Upper lobe of right lung (tissue), 1 donor: Measurements from ENCODE around the gene MYO16. TPM values are rescaled to one million over a fixed set of nuclear protein-coding genes. Genes with fewer than 3 reads are reported as not detected.

Experiments
- ATAC-seq: fragments of 200-7000 bp; cut with Tn5 transposase; one replicate; pipeline ENCODE4 v1.9.1; 2020; ENCODE audit warnings: mild to moderate bottlenecking, moderate library complexity
- DNase-seq: peaks from one replicate; pipeline ENCODE4 v3.0.0-alpha.2; 2020
- H3K27ac ChIP-seq: fragments of 200-600 bp; one replicate; pipeline ENCODE4 v1.8.0; 2022
- H3K27me3 ChIP-seq: fragments of 200-600 bp; one replicate; pipeline ENCODE4 v1.8.0; 2022; ENCODE audit warnings: mild to moderate bottlenecking
- H3K36me3 ChIP-seq: fragments of 200-600 bp; one replicate; pipeline ENCODE4 v1.8.0; 2022
- H3K4me1 ChIP-seq: fragments of 200-600 bp; one replicate; pipeline ENCODE4 v1.8.0; 2022
- H3K4me3 ChIP-seq: fragments of 200-600 bp; one replicate; pipeline ENCODE4 v1.8.0; 2022; ENCODE audit warnings: mild to moderate bottlenecking
- H3K9me3 ChIP-seq: fragments of 200-600 bp; one replicate; pipeline ENCODE4 v1.8.0; 2022
- CTCF ChIP-seq: fragments of 200-600 bp; IDR thresholded peaks from one replicate; pipeline ENCODE4 v1.8.0; 2022; ENCODE audit warnings: antibody characterized with exemption
- intact Hi-C: fragments of 100-400 bp; cut with DNase I; formaldehyde crosslinking; loops from one replicate; pipeline ENCODE4 v1.11.0; 2022
- total RNA-seq: library from RNA; stranded (reverse); fragmentation: NEBNext Ultra II Directional; extraction: Animal tissue kit (Norgen Biotek cat#: 25700); gene quantifications from one replicate; pipeline ENCODE4 v1.2.1, GENCODE V29; 2021
- donor health status: DM: no; HTN: yes; CAD: no; lungs with severe emphysema.

The MYO16 gene
- total RNA-seq, 1 donor from 2014 or later = 0.46 TPM

- no peak overlapping the region for H3K27ac ChIP-seq
- H3K4me1 ChIP-seq = no peaks in the 10 kb centered on the region
- no peak overlapping the region for H3K4me3 ChIP-seq
- intact Hi-C loops = no loop called here
- no peak for DNase-seq
- ATAC-seq = no peak
- no peaks in the 10 kb centered on the region for H3K36me3 ChIP-seq
- no peaks in the 10 kb centered on the region for H3K27me3 ChIP-seq
- no peaks in the 10 kb centered on the region for H3K9me3 ChIP-seq
- no peak for TF ChIP-seq CTCF
These were observed 11.2 kb upstream of the MYO16 start for GRCh38 chr13:108618233-108618632.

DNA sequence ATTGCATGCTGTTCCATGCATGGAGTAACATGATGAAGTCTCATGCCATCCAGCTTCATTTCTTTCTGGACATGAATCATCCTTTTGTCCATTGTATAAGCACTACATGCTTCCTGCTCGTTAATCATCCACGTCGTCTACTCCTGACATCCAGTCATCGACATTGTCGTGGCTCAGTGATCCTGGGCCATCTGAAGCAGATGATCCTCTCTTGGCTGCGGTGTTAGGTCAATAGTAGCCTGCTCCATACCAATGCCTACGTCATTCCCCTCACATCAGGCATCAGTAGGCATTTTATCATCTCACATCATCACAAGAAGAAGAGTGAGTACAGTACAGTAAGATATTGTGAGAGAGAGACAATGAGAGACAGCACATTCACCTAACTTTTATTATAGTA, 7.9 kb upstream of the MYO16 start:
- no peak for TF ChIP-seq CTCF
- Histone ChIP-seq H3K27me3 (no peaks in the 10 kb centered on the region), H3K9me3 (no peaks in the 10 kb centered on the region), H3K27ac (no peak overlapping the region), H3K4me3 (no peak overlapping the region), H3K36me3 (no peaks in the 10 kb centered on the region), H3K4me1 (no peaks in the 10 kb centered on the region)
- DNase-seq (no peak), ATAC-seq (no peak)
- intact Hi-C loops = no loop called here

GRCh38 chr13:108624108-108624507, 5.3 kb upstream of the MYO16 start:
- H3K27ac ChIP-seq = no peak overlapping the region
- no peaks in the 10 kb centered on the region for H3K9me3 ChIP-seq
- DNase-seq = no peak
- no peaks in the 10 kb centered on the region for H3K27me3 ChIP-seq
- no peak for TF ChIP-seq CTCF
- H3K36me3 ChIP-seq = no peaks in the 10 kb centered on the region
- ATAC-seq = no peak
- H3K4me3 ChIP-seq = no peak overlapping the region
- H3K4me1 ChIP-seq = no peaks in the 10 kb centered on the region
- intact Hi-C loops = no loop called here

DNA sequence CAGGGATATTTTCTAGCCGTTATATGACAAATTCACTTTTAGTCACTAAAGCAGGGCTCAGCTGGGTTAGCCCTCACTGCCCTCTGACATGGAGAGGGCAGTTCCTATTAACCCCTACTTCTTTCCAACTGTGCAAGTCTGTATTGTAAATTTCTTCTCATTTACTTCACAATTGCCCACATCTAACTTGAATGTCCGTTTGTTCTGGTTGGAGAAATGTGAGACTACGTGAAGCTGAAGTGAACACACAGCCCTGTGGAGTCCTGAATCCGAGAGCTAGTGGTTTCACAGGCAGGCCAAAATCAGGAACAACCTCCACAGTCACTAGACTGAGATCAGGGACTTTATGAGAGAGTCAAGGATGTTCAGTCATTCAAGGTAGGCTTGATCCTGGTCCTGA, 4.4 kb upstream of the MYO16 start:
- DNase-seq (no peak), ATAC-seq (no peak)
- Histone ChIP-seq H3K9me3 (no peaks in the 10 kb centered on the region), H3K36me3 (no peaks in the 10 kb centered on the region), H3K4me3 (no peak overlapping the region), H3K4me1 (no peaks in the 10 kb centered on the region), H3K27me3 (no peaks in the 10 kb centered on the region), H3K27ac (no peak overlapping the region)
- intact Hi-C loops = no loop called here
- no peak for TF ChIP-seq CTCF

DNA sequence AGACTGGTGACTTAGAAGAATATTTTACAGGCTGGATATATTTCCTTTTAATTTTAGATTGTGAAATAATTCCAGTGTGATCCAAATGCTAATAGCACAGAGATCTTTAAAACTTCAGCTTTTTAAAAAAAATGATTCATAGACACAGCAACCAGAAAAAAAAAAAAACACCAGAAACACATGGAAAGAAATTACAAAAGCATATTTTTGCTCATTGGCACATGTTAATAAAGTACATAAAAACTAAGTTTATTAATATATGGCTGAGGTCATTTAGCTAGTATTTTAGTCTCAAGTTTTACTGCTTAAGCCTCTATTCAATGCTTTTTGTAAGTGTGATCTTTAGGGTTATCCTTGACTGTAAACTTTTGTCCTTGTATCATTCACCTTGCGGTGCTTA, 577 bp downstream of the MYO16 start:
- no peak overlapping the region for H3K4me3 ChIP-seq
- DNase-seq = no peak
- H3K27ac ChIP-seq = no peak overlapping the region
- H3K36me3 ChIP-seq = no peaks in the 10 kb centered on the region
- H3K4me1 ChIP-seq = no peaks in the 10 kb centered on the region
- no peaks in the 10 kb centered on the region for H3K27me3 ChIP-seq
- intact Hi-C loops = no loop called here
- no peak for TF ChIP-seq CTCF
- ATAC-seq = no peak
- no peaks in the 10 kb centered on the region for H3K9me3 ChIP-seq

GRCh38 chr13:108632649-108633167, 3.3 kb downstream of the MYO16 start:
- no peak for TF ChIP-seq CTCF
- Histone ChIP-seq H3K27me3 (no peaks in the 10 kb centered on the region), H3K4me3 (no peak overlapping the region), H3K4me1 (no peaks in the 10 kb centered on the region), H3K27ac (no peak overlapping the region), H3K9me3 (no peaks in the 10 kb centered on the region), H3K36me3 (no peaks in the 10 kb centered on the region)
- intact Hi-C loops = no loop called here
- no peak for DNase-seq
- ATAC-seq = no peak
